ENCODE measurements around the gene UNC50.

GRCh38 chr2:98637401-98638147, 29.2 kb downstream of the UNC50 start:
- no peak for TF ChIP-seq CTCF (IDR thresholded peaks at IDR 0.05)
- no peak for TF ChIP-seq POLR2A (IDR thresholded peaks at IDR 0.05)
